Measurements from ENCODE around the gene SEC61A2. TPM values are rescaled to one million over a fixed set of nuclear protein-coding genes. Genes with fewer than 3 reads are reported as not detected.
"Not testable (repeated sequence)": the region's sequence is repeated elsewhere in the genome, so short reads cannot be mapped to it uniquely, and the experiment has no call there.

The SEC61A2 gene
- total RNA-seq, 1 experiment from 2014 or later = 5.6 TPM

- DNase-seq (ENCODE audit: low read depth, low spot score) = no peak
- in situ Hi-C loops (cut with HindIII; ENCODE audit: low pct_unique_long_range_greater_than_20kb, low sequenced_read_pairs) = no loop called here
Measured at GRCh38 chr10:12150163-12150562, 20.7 kb downstream of the SEC61A2 start.

- no peak for DNase-seq (ENCODE audit: low read depth, low spot score)
- in situ Hi-C loops (cut with HindIII; ENCODE audit: low pct_unique_long_range_greater_than_20kb, low sequenced_read_pairs) = no loop called here
Measured at GRCh38 chr10:12154516-12154915, 25.0 kb downstream of the SEC61A2 start.

- in situ Hi-C loops (cut with HindIII; ENCODE audit: low pct_unique_long_range_greater_than_20kb, low sequenced_read_pairs) = no loop called here
- no peak for DNase-seq (ENCODE audit: low read depth, low spot score)
Measured at GRCh38 chr10:12156367-12157123, 27.1 kb downstream of the SEC61A2 start.

GRCh38 chr10:12158111-12158510 is 28.6 kb downstream of the SEC61A2 start:
- in situ Hi-C loops (cut with HindIII; ENCODE audit: low pct_unique_long_range_greater_than_20kb, low sequenced_read_pairs) = no loop called here

GRCh38 chr10:12160664-12161063 is 31.2 kb downstream of the SEC61A2 start:
- in situ Hi-C loops (cut with HindIII; ENCODE audit: low pct_unique_long_range_greater_than_20kb, low sequenced_read_pairs) = no loop called here
- no peak for DNase-seq (ENCODE audit: low read depth, low spot score)

More at GRCh38 chr10:12158111-12158510, 28.6 kb downstream of the SEC61A2 start:
- no peak for DNase-seq (ENCODE audit: low read depth, low spot score)

- in situ Hi-C loops (cut with HindIII; ENCODE audit: low pct_unique_long_range_greater_than_20kb, low sequenced_read_pairs) = no loop called here
- no peak for DNase-seq (ENCODE audit: low read depth, low spot score)
Measured at GRCh38 chr10:12162927-12163326, 33.5 kb downstream of the SEC61A2 start.

- in situ Hi-C loops (cut with HindIII; ENCODE audit: low pct_unique_long_range_greater_than_20kb, low sequenced_read_pairs) = no loop called here
- no peak for DNase-seq (ENCODE audit: low read depth, low spot score)
Measured at GRCh38 chr10:12164085-12164484, 34.6 kb downstream of the SEC61A2 start.

GRCh38 chr10:12165036-12165435 is 35.6 kb downstream of the SEC61A2 start:
- in situ Hi-C loops (cut with HindIII; ENCODE audit: low pct_unique_long_range_greater_than_20kb, low sequenced_read_pairs) = no loop called here
- DNase-seq (ENCODE audit: low read depth, low spot score) = peak; percentile 53

GRCh38 chr10:12165999-12166775 is 36.7 kb downstream of the SEC61A2 start:
- in situ Hi-C loops (cut with HindIII; ENCODE audit: low pct_unique_long_range_greater_than_20kb, low sequenced_read_pairs) = no loop called here
- DNase-seq (ENCODE audit: low read depth, low spot score) = no peak

- DNase-seq (ENCODE audit: low read depth, low spot score); in situ Hi-C loops (cut with HindIII; ENCODE audit: low pct_unique_long_range_greater_than_20kb, low sequenced_read_pairs): not testable (repeated sequence)
Measured at GRCh38 chr10:12171512-12171911, 42.0 kb downstream of the SEC61A2 start.

- in situ Hi-C loops (cut with HindIII; ENCODE audit: low pct_unique_long_range_greater_than_20kb, low sequenced_read_pairs) = no loop called here
- no peak for DNase-seq (ENCODE audit: low read depth, low spot score)
Measured at GRCh38 chr10:12177642-12178041, 48.2 kb downstream of the SEC61A2 start.

- no peak for DNase-seq (ENCODE audit: low read depth, low spot score)
- in situ Hi-C loops (cut with HindIII; ENCODE audit: low pct_unique_long_range_greater_than_20kb, low sequenced_read_pairs) = no loop called here
Measured at GRCh38 chr10:12179606-12180170, 50.2 kb downstream of the SEC61A2 start.

- in situ Hi-C loops (cut with HindIII; ENCODE audit: low pct_unique_long_range_greater_than_20kb, low sequenced_read_pairs) = no loop called here
- DNase-seq (ENCODE audit: low read depth, low spot score) = no peak
Measured at GRCh38 chr10:12180221-12180974, 50.9 kb downstream of the SEC61A2 start.

GRCh38 chr10:12181065-12181775 is 51.7 kb downstream of the SEC61A2 start:
- in situ Hi-C loops (cut with HindIII; ENCODE audit: low pct_unique_long_range_greater_than_20kb, low sequenced_read_pairs) = no loop called here
- no peak for DNase-seq (ENCODE audit: low read depth, low spot score)

GRCh38 chr10:12184165-12184564 is 54.7 kb downstream of the SEC61A2 start:
- DNase-seq (ENCODE audit: low read depth, low spot score) = no peak
- in situ Hi-C loops (cut with HindIII; ENCODE audit: low pct_unique_long_range_greater_than_20kb, low sequenced_read_pairs) = no loop called here

GRCh38 chr10:12186323-12186722 is 56.8 kb downstream of the SEC61A2 start:
- no peak for DNase-seq (ENCODE audit: low read depth, low spot score)
- in situ Hi-C loops (cut with HindIII; ENCODE audit: low pct_unique_long_range_greater_than_20kb, low sequenced_read_pairs) = no loop called here

- DNase-seq (ENCODE audit: low read depth, low spot score) = no peak
- in situ Hi-C loops (cut with HindIII; ENCODE audit: low pct_unique_long_range_greater_than_20kb, low sequenced_read_pairs) = no loop called here
Measured at GRCh38 chr10:12187321-12187905, 57.9 kb downstream of the SEC61A2 start.
